HCT116 (cell line): ENCODE results near the gene SLC29A1. TPM values are rescaled to one million over a fixed set of nuclear protein-coding genes. Genes with fewer than 3 reads are reported as not detected.

Experiments used
- ATAC-seq: fragments of 200-7000 bp; cut with Tn5 transposase; 2 replicates; pipeline ENCODE4 v1.9.1; 2020; ENCODE audit warnings: mild to moderate bottlenecking, moderate library complexity
- BruUV-seq: library from RNA; stranded (reverse); fragments of 400-500 nt; replicated peaks from 2 replicates; lab custom pipeline; 2021; lab: Mats Ljungman, UMichigan
- CTCF ChIA-PET: fragments of 300-600 bp; sonication (Branson Sonifier 250); formaldehyde crosslinking; loops from one replicate; lab custom pipeline; 2021; ENCODE audit warnings: antibody characterized with exemption; lab: Charles Lee
- POLR2A ChIA-PET: fragments of 300-600, 350-600 bp; sonication (Branson Sonifier 250); formaldehyde crosslinking; loops from one replicate; lab custom pipeline; 2021; ENCODE audit warnings: antibody characterized with exemption; lab: Charles Lee
- RAD21 ChIA-PET, 2 experiments: fragments of 300-600 bp; sonication (Branson Sonifier 250); formaldehyde crosslinking; loops; one replicate each; lab custom pipeline; 2023; ENCODE audit warnings: low total read pairs in 2 of 2; ENCODE audit not compliant: uncharacterized antibody in 2 of 2, unreplicated experiment in 2 of 2, low non-redundant PET in 1 of 2; lab: Charles Lee
- DNase-seq: peaks from one replicate; pipeline ENCODE4 v3.0.0-alpha.2; 2010; ENCODE audit warnings: low read depth, low spot score
- H2AFZ ChIP-seq: fragments of 200-600 bp; shearing (Covaris generic), sonication (generic); 2 replicates; pipeline ENCODE4 v1.6.1; 2017; ENCODE audit warnings: low read depth, mixed run types, mixed read lengths, antibody characterized with exemption, low read length; ENCODE audit not compliant: poor library complexity, severe bottlenecking
- H3K27ac ChIP-seq: 2 replicates; pipeline ENCODE4 v1.5.1; 2012; ENCODE audit warnings: low read depth, low read length
- H3K27me3 ChIP-seq: fragments of 200-600 bp; sonication (generic); 2 replicates; pipeline ENCODE4 v1.6.1; 2016; ENCODE audit warnings: mixed run types, low read length, mixed read lengths; ENCODE audit not compliant: insufficient read depth
- H3K36me3 ChIP-seq, 2 experiments: fragments of 200-500 bp in 1 of 2; fragments of 200-600 bp in 1 of 2; sonication (Bioruptor generic) in 1 of 2; sonication (generic) in 1 of 2; 2 replicates each; pipeline versions ENCODE4 v1.5.1 to v1.6.1; 2014 to 2016; ENCODE audit warnings: low read length in 2 of 2, inconsistent platforms in 1 of 2, mixed read lengths in 1 of 2, mixed run types in 1 of 2; ENCODE audit not compliant: insufficient read depth in 2 of 2, control insufficient read depth in 1 of 2
- H3K4me1 ChIP-seq, 2 experiments: fragments of 200-600 bp in 1 of 2; sonication (generic) in 1 of 2; 2 replicates each; pipeline versions ENCODE4 v1.5.1 to v1.6.1; 2012 to 2017; ENCODE audit warnings: low read length in 2 of 2, inconsistent platforms in 1 of 2, mild to moderate bottlenecking in 1 of 2, mixed read lengths in 1 of 2, mixed run types in 1 of 2, moderate library complexity in 1 of 2; ENCODE audit not compliant: insufficient read depth in 2 of 2, control insufficient read depth in 1 of 2
- H3K4me2 ChIP-seq: fragments of 200-600 bp; sonication (generic); 2 replicates; pipeline ENCODE4 v1.6.1; 2017; ENCODE audit warnings: mixed run types, low read length, mixed read lengths
- H3K4me3 ChIP-seq, 2 experiments: fragments of 200-600 bp in 1 of 2; sonication (generic) in 1 of 2; replicated peaks in 1 of 2; 2 replicates each; pipeline ENCODE4 v1.5.1; 2011 to 2016; ENCODE audit warnings: low read length in 2 of 2, control low read depth in 1 of 2, low read depth in 1 of 2, mild to moderate bottlenecking in 1 of 2, mixed read lengths in 1 of 2, mixed run types in 1 of 2
- H3K79me2 ChIP-seq: fragments of 200-600 bp; sonication (generic); 2 replicates; pipeline ENCODE4 v1.6.1; 2017; ENCODE audit warnings: mild to moderate bottlenecking, mixed run types, low read length, moderate library complexity, mixed read lengths; ENCODE audit not compliant: insufficient read depth
- H3K9ac ChIP-seq: fragments of 200-600 bp; sonication (generic); 2 replicates; pipeline ENCODE4 v1.6.1; 2016; ENCODE audit warnings: low read length, mixed read lengths
- H3K9me2 ChIP-seq: fragments of 200-600 bp; sonication (generic), shearing (Covaris generic); 2 replicates; pipeline ENCODE4 v1.6.1; 2017; ENCODE audit warnings: mixed run types, mild to moderate bottlenecking, moderate library complexity; ENCODE audit not compliant: insufficient read depth
- H3K9me3 ChIP-seq, 2 experiments: fragments of 200-500 bp in 1 of 2; fragments of 200-600 bp in 1 of 2; sonication (Bioruptor generic) in 1 of 2; sonication (generic) in 1 of 2; 2 replicates each; pipeline ENCODE4 v1.6.1; 2014 to 2017; ENCODE audit warnings: low read length in 2 of 2, mixed read lengths in 2 of 2, inconsistent platforms in 1 of 2, low read depth in 1 of 2, mild to moderate bottlenecking in 1 of 2, mixed run types in 1 of 2, moderate library complexity in 1 of 2; ENCODE audit not compliant: control insufficient read depth in 1 of 2, insufficient read depth in 1 of 2
- H4K20me1 ChIP-seq: fragments of 200-600 bp; sonication (generic), shearing (Covaris generic); 2 replicates; pipeline ENCODE4 v1.6.1; 2017; ENCODE audit warnings: mixed run types, mild to moderate bottlenecking, moderate library complexity; ENCODE audit not compliant: insufficient read depth
- ATF3 ChIP-seq: IDR thresholded peaks from 2 replicates; pipeline ENCODE4 v1.6.1; 2012
- EZH2 ChIP-seq: fragments of 200-600 bp; sonication (generic); IDR thresholded peaks from 2 replicates; pipeline ENCODE4 v1.6.1; 2017; ENCODE audit warnings: antibody characterized with exemption, mixed run types
- EZH2phosphoT487 ChIP-seq: fragments of 200-600 bp; IDR thresholded peaks from 2 replicates; pipeline ENCODE4 v1.6.1; 2018; ENCODE audit warnings: antibody characterized with exemption, borderline replicate concordance
- FOSL1 ChIP-seq: IDR thresholded peaks from 2 replicates; pipeline ENCODE4 v1.6.1; 2012; ENCODE audit warnings: low read depth
- SIN3A ChIP-seq: IDR thresholded peaks from 2 replicates; pipeline ENCODE4 v1.6.1; 2012; ENCODE audit warnings: low read depth
- SRF ChIP-seq: IDR thresholded peaks from 2 replicates; pipeline ENCODE4 v1.6.1; 2012; ENCODE audit warnings: low read depth
- YY1 ChIP-seq: IDR thresholded peaks from 2 replicates; pipeline ENCODE4 v1.6.1; 2011; ENCODE audit warnings: low read length, low read depth, moderate library complexity, mild to moderate bottlenecking; ENCODE audit not compliant: insufficient replicate concordance; ENCODE audit errors: extremely low read depth
- intact Hi-C: fragments of 100-400 bp; cut with micrococcal nuclease; formaldehyde crosslinking; loops from 2 replicates; pipeline ENCODE4 v1.10.0; 2022
- total RNA-seq: library from RNA; stranded (reverse); gene quantifications from one replicate; pipeline ENCODE4 v1.2.1, GENCODE V29; 2021; ENCODE audit not compliant: unreplicated experiment
- TF ChIP-seq, protein P1 (sequence below): IDR thresholded peaks from 2 replicates; pipeline ENCODE4 v1.6.1; 2011; ENCODE audit warnings: mild to moderate bottlenecking, low read length, moderate library complexity; ENCODE audit not compliant: insufficient replicate concordance; ENCODE audit errors: extremely low read depth
- TF ChIP-seq, protein P2 (sequence below): IDR thresholded peaks from 2 replicates; pipeline ENCODE4 v1.6.1; 2012; ENCODE audit warnings: low read depth

Gene SLC29A1
- total RNA-seq, 1 experiment from 2014 or later = 67.6 TPM

GRCh38 chr6:44216677-44217331 is 6.6 kb upstream of the SLC29A1 start, which contains the start of gene MYMX:
TSS of gene MYMX (plus strand) at chr6:44216926. CDS start at chr6:44217472, 546 bp downstream.
- CTCF ChIA-PET = no interaction called here
- Histone ChIP-seq H3K4me3 (no peak within 1 kb of the TSS), H3K9me3 (no peaks in the 10 kb centered on the region), H3K9me2 (no peaks in the 10 kb centered on the region), H2AFZ (no peak within 1 kb of the TSS), H3K4me2 (no peak within 1 kb of the TSS), H4K20me1 (no peaks in the 10 kb centered on the region)
- BruUV-seq = no TSS peak
- RAD21 ChIA-PET = no interaction called here
- TF ChIP-seq EZH2phosphoT487 (no peak), EZH2 (no peak), FOSL1 (no peak), ATF3 (no peak), SRF (no peak), YY1 (no peak), SIN3A (no peak)
- TF ChIP-seq, protein P1, sequence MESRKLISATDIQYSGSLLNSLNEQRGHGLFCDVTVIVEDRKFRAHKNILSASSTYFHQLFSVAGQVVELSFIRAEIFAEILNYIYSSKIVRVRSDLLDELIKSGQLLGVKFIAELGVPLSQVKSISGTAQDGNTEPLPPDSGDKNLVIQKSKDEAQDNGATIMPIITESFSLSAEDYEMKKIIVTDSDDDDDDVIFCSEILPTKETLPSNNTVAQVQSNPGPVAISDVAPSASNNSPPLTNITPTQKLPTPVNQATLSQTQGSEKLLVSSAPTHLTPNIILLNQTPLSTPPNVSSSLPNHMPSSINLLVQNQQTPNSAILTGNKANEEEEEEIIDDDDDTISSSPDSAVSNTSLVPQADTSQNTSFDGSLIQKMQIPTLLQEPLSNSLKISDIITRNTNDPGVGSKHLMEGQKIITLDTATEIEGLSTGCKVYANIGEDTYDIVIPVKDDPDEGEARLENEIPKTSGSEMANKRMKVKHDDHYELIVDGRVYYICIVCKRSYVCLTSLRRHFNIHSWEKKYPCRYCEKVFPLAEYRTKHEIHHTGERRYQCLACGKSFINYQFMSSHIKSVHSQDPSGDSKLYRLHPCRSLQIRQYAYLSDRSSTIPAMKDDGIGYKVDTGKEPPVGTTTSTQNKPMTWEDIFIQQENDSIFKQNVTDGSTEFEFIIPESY = no peak
- TF ChIP-seq, protein P2, sequence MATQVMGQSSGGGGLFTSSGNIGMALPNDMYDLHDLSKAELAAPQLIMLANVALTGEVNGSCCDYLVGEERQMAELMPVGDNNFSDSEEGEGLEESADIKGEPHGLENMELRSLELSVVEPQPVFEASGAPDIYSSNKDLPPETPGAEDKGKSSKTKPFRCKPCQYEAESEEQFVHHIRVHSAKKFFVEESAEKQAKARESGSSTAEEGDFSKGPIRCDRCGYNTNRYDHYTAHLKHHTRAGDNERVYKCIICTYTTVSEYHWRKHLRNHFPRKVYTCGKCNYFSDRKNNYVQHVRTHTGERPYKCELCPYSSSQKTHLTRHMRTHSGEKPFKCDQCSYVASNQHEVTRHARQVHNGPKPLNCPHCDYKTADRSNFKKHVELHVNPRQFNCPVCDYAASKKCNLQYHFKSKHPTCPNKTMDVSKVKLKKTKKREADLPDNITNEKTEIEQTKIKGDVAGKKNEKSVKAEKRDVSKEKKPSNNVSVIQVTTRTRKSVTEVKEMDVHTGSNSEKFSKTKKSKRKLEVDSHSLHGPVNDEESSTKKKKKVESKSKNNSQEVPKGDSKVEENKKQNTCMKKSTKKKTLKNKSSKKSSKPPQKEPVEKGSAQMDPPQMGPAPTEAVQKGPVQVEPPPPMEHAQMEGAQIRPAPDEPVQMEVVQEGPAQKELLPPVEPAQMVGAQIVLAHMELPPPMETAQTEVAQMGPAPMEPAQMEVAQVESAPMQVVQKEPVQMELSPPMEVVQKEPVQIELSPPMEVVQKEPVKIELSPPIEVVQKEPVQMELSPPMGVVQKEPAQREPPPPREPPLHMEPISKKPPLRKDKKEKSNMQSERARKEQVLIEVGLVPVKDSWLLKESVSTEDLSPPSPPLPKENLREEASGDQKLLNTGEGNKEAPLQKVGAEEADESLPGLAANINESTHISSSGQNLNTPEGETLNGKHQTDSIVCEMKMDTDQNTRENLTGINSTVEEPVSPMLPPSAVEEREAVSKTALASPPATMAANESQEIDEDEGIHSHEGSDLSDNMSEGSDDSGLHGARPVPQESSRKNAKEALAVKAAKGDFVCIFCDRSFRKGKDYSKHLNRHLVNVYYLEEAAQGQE = no peak
- TF ChIP-seq, all 23 proteins: peak for 0
- DNase-seq = no peak
- H3K27ac ChIP-seq = no peak within 1 kb of the TSS
- no peaks in the 10 kb centered on the region for H3K27me3 ChIP-seq
- H3K36me3 ChIP-seq = no peaks in the 10 kb centered on the region
- POLR2A ChIA-PET = no interaction called here
- peaks cover 26 to 33% of the 10 kb centered on the region in 2 experiments; a peak in 3 of 4 replicates for H3K4me1 ChIP-seq
- H3K79me2 ChIP-seq = no peaks in the 10 kb centered on the region
- ATAC-seq = no peak
- intact Hi-C loops = no loop called here
- H3K9ac ChIP-seq = no peak within 1 kb of the TSS
